Dermis microvascular lymphatic vessel endothelial cell (primary cell): Measurements from ENCODE around the gene PRPF38B. TPM values are rescaled to one million over a fixed set of nuclear protein-coding genes. Genes with fewer than 3 reads are reported as not detected.
"Not testable (repeated sequence)": the region's sequence is repeated elsewhere in the genome, so short reads cannot be mapped to it uniquely, and the experiment has no call there.

ENCODE experiments used
- DNase-seq, 2 donors: peaks; one replicate each; pipeline versions ENCODE4 v3.0.0 to v3.0.0-alpha.2; 2010; ENCODE audit warnings: low read depth in 2 of 2
- total RNA-seq: library from RNA; depleted of rRNA; stranded (reverse); fragments of >200 nt; gene quantifications from 2 replicates; pipeline ENCODE4 v1.2.1, GENCODE V29; 2014

PRPF38B gene
- total RNA-seq: 8.9 and 10.4 TPM in 2 replicates

GRCh38 chr1:108691942-108692723 is at the start of gene PRPF38B:
TSS of gene PRPF38B (plus strand) at chr1:108692310. CDS start at chr1:108692592, 282 bp downstream.
- peak; percentile 81 to 94 for DNase-seq

GRCh38 chr1:108643492-108644335 is 48.4 kb upstream of the PRPF38B start:
- DNase-seq: peak; percentile 70 to 78

- no peak for DNase-seq
These were observed 47.1 kb upstream of the PRPF38B start for GRCh38 chr1:108644984-108645383.

- DNase-seq: no peak
These were observed 46.4 kb upstream of the PRPF38B start for GRCh38 chr1:108645564-108646184.

GRCh38 chr1:108646265-108646647 is 45.9 kb upstream of the PRPF38B start:
- DNase-seq: no peak

- peak; percentile 46 to 52 for DNase-seq
These were observed 45.4 kb upstream of the PRPF38B start for GRCh38 chr1:108646648-108647269.

GRCh38 chr1:108653431-108654105 is 38.5 kb upstream of the PRPF38B start:
- no peak for DNase-seq

GRCh38 chr1:108657356-108658080 is 34.6 kb upstream of the PRPF38B start:
- no peak for DNase-seq

GRCh38 chr1:108661030-108661609 is 31.0 kb upstream of the PRPF38B start, which contains the start of gene HENMT1:
TSS of gene HENMT1 (minus strand) at chr1:108661093. CDS start at chr1:108659884, 1,209 bp downstream.
- DNase-seq: peak in 1 of 2 donors; percentile 69

GRCh38 chr1:108663074-108663473 is 29.0 kb upstream of the PRPF38B start:
- no peak for DNase-seq

GRCh38 chr1:108664481-108664880 is 27.6 kb upstream of the PRPF38B start:
- no peak for DNase-seq

- DNase-seq: no peak
These were observed 27.0 kb upstream of the PRPF38B start for GRCh38 chr1:108665067-108665466.

- no peak for DNase-seq
These were observed 26.3 kb upstream of the PRPF38B start for GRCh38 chr1:108665771-108666170.

GRCh38 chr1:108667422-108667821 is 24.7 kb upstream of the PRPF38B start:
- DNase-seq: not testable (repeated sequence)

GRCh38 chr1:108668777-108669176 is 23.3 kb upstream of the PRPF38B start:
- DNase-seq: no peak

GRCh38 chr1:108669679-108670078 is 22.4 kb upstream of the PRPF38B start:
- DNase-seq: no peak

GRCh38 chr1:108670131-108670773 is 21.9 kb upstream of the PRPF38B start:
- DNase-seq: no peak

- no peak for DNase-seq
These were observed 21.0 kb upstream of the PRPF38B start for GRCh38 chr1:108671143-108671542.

- no peak for DNase-seq
These were observed 13.4 kb upstream of the PRPF38B start for GRCh38 chr1:108678706-108679105.
